Measurements from ENCODE around the gene CDT1.

The CDT1 gene

DNA sequence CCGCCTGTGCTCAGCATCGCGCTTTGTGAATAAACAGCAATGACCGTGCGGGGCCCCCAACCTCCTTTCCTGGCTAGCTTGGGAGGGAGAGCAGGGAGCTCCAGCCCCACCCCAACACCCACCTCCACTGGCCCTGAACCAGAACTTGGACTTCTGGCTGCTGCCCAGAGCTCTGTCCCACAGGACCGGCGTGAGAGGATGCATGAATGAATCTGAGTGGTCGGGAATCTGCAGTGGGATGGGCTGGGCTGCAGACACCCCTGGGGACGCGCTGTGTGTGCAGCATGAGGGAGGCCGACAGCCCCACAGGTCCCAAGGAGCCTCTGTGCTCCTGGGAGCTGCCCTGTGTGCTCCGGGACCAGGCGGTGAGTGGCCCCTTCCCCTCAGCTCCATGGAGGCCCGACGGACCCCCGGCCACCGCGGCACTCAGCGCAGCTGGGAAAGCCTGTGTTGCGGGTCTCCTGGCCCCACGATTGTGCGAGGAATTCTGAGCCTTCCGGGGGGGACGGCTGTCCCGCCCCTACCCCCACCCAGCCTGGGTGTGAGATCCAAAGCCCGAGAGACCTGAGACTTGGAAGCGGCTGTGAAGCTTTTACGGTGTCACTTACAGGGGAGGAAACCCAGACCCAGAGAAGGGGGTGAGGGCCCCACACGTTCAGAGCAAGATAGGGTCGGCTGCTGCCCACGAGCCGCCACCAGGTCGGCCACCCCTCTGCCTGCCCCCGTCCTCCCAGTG is 24.0 kb upstream of the CDT1 start:
- H3K4me1 ChIP-seq (ENCODE audit: control insufficient read depth, low read depth, low read length) = peaks cover 9% of the 10 kb centered on the region
- H3K9ac ChIP-seq (ENCODE audit: low read length) = no peak overlapping the region
- H3K36me3 ChIP-seq (ENCODE audit: control insufficient read depth, low read depth, low read length) = no peaks in the 10 kb centered on the region

DNA sequence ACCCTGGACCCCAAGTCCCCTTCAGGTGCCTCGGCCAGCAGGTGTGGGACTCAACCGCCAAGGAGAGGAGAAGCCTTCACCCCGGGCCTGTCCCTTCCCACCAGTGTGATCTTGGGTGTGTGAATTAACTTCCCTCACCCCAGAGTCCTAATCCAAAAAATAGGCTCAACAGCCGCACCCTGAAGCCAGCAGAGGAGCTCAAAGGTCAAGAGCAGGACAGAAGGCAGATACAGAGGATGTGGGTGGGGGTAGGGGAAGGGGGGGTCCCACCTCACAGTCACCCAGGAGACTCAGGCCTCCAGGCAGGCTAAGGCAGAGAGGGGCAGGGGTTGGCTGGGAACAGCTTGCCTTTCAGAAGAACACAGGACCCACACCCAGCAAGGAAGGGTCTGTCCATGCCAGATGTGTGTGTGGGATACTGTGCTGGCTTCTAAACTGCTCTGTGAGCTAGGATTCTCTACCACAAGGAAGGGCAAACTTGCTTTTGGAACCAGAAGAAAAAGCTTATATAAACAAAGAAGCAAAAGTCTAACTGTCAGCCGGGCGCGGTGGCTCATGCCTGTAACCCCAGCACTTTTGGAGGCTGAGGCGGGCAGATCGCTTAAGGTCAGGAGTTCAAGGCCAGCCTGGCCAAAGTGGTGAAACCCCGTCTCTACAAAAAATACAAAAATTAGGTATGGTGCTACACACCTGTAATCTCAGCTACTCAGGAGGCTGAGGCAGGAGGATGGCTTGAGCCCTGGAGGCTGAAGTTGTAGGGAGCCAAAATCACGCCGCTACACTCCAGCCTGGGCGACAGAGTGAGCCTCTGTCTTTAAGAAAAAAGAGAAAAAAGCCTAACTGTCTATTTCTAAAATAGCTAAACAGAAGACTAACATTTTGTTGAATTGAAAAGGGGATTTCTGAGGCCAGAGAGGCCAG is 23.2 kb upstream of the CDT1 start:
- Histone ChIP-seq H3K4me3 (ENCODE audit: low read length) (no peak overlapping the region), H3K27ac (ENCODE audit: low read length) (no peak overlapping the region)

More for the DNA sequence above, 24.0 kb upstream of the CDT1 start:
- no peak overlapping the region for H3K27ac ChIP-seq (ENCODE audit: low read length)
- H3K27me3 ChIP-seq (ENCODE audit: control insufficient read depth, insufficient read depth, low read length) = no peaks in the 10 kb centered on the region
- H3K9me3 ChIP-seq (ENCODE audit: control insufficient read depth, low read depth, low read length) = no peaks in the 10 kb centered on the region
- no peak overlapping the region for H3K4me3 ChIP-seq (ENCODE audit: low read length)

GRCh38 chr16:88781140-88782077 is 22.2 kb upstream of the CDT1 start:
- Histone ChIP-seq H3K27ac (ENCODE audit: low read length) (no peak overlapping the region), H3K4me3 (ENCODE audit: low read length) (no peak overlapping the region), H3K4me1 (ENCODE audit: control insufficient read depth, low read depth, low read length) (peaks cover 9% of the 10 kb centered on the region)

More for the DNA sequence above, 23.2 kb upstream of the CDT1 start:
- Histone ChIP-seq H3K36me3 (ENCODE audit: control insufficient read depth, low read depth, low read length) (no peaks in the 10 kb centered on the region), H3K27me3 (ENCODE audit: control insufficient read depth, insufficient read depth, low read length) (no peaks in the 10 kb centered on the region), H3K9ac (ENCODE audit: low read length) (no peak overlapping the region), H3K9me3 (ENCODE audit: control insufficient read depth, low read depth, low read length) (no peaks in the 10 kb centered on the region), H3K4me1 (ENCODE audit: control insufficient read depth, low read depth, low read length) (peaks cover 9% of the 10 kb centered on the region)

GRCh38 chr16:88782454-88783390 is 20.9 kb upstream of the CDT1 start:
- no peak overlapping the region for H3K4me3 ChIP-seq (ENCODE audit: low read length)
- H3K9me3 ChIP-seq (ENCODE audit: control insufficient read depth, low read depth, low read length) = no peaks in the 10 kb centered on the region
- no peak overlapping the region for H3K27ac ChIP-seq (ENCODE audit: low read length)
- H3K27me3 ChIP-seq (ENCODE audit: control insufficient read depth, insufficient read depth, low read length) = no peaks in the 10 kb centered on the region
- H3K36me3 ChIP-seq (ENCODE audit: control insufficient read depth, low read depth, low read length) = no peaks in the 10 kb centered on the region
- H3K4me1 ChIP-seq (ENCODE audit: control insufficient read depth, low read depth, low read length) = peaks cover 9% of the 10 kb centered on the region
- H3K9ac ChIP-seq (ENCODE audit: low read length) = no peak overlapping the region

More at GRCh38 chr16:88781140-88782077, 22.2 kb upstream of the CDT1 start:
- Histone ChIP-seq H3K27me3 (ENCODE audit: control insufficient read depth, insufficient read depth, low read length) (no peaks in the 10 kb centered on the region), H3K9ac (ENCODE audit: low read length) (no peak overlapping the region), H3K36me3 (ENCODE audit: control insufficient read depth, low read depth, low read length) (no peaks in the 10 kb centered on the region), H3K9me3 (ENCODE audit: control insufficient read depth, low read depth, low read length) (no peaks in the 10 kb centered on the region)

GRCh38 chr16:88783391-88784073 is 20.1 kb upstream of the CDT1 start:
- Histone ChIP-seq H3K36me3 (ENCODE audit: control insufficient read depth, low read depth, low read length) (no peaks in the 10 kb centered on the region), H3K9ac (ENCODE audit: low read length) (no peak overlapping the region), H3K27me3 (ENCODE audit: control insufficient read depth, insufficient read depth, low read length) (no peaks in the 10 kb centered on the region), H3K9me3 (ENCODE audit: control insufficient read depth, low read depth, low read length) (no peaks in the 10 kb centered on the region), H3K27ac (ENCODE audit: low read length) (no peak overlapping the region), H3K4me3 (ENCODE audit: low read length) (peak overlapping the region; percentile 52), H3K4me1 (ENCODE audit: control insufficient read depth, low read depth, low read length) (peaks cover 5% of the 10 kb centered on the region)

DNA sequence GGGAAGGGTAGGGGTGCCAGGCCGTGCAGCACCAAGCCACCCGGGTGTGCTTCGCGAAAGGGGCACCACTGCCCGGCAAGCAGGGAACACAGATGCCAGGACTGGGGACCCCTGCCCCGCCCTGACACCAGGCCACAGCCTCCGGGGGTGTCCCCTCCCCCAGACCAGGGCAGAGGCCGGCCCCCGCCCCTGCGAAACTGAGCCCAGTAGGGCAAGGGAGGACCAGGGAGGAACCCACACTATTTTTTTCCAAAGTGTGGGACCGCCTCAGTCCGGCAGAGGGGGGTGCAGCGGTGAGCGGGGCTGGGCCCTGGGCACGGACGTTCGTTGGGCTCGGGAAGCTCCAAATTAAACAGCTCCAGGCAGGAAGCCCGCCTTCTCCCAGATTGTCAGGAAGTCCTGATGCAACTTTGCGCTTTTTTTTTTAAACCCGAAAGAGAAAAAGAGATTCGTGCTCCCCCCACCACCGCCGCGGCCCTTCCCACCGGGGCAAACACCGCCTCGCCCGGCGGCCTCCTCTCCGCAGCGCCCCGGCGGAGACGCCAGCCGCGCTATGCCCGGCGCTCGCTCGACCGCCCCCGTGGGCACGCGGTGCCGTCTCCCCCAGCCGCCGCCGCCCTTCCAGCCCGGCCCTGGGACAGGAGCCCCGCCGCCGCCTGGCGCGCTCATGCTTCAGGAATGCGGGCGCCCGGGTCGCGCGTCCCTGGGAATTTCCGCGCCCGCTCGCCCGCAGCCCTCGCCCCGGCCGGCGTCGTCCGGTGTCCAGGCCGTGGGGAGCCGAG is 19.3 kb upstream of the CDT1 start:
- no peak overlapping the region for H3K27ac ChIP-seq (ENCODE audit: low read length)
- no peaks in the 10 kb centered on the region for H3K27me3 ChIP-seq (ENCODE audit: control insufficient read depth, insufficient read depth, low read length)
- peaks cover 5% of the 10 kb centered on the region for H3K4me1 ChIP-seq (ENCODE audit: control insufficient read depth, low read depth, low read length)
- H3K9ac ChIP-seq (ENCODE audit: low read length) = peak overlapping the region; percentile 56
- H3K36me3 ChIP-seq (ENCODE audit: control insufficient read depth, low read depth, low read length) = no peaks in the 10 kb centered on the region
- H3K4me3 ChIP-seq (ENCODE audit: low read length) = peak overlapping the region; percentile 52
- H3K9me3 ChIP-seq (ENCODE audit: control insufficient read depth, low read depth, low read length) = no peaks in the 10 kb centered on the region

GRCh38 chr16:88784856-88785105 is 18.8 kb upstream of the CDT1 start:
- Histone ChIP-seq H3K4me1 (ENCODE audit: control insufficient read depth, low read depth, low read length) (peaks cover 5% of the 10 kb centered on the region), H3K4me3 (ENCODE audit: low read length) (peak overlapping the region; percentile 52), H3K27ac (ENCODE audit: low read length) (no peak overlapping the region), H3K9me3 (ENCODE audit: control insufficient read depth, low read depth, low read length) (no peaks in the 10 kb centered on the region), H3K27me3 (ENCODE audit: control insufficient read depth, insufficient read depth, low read length) (no peaks in the 10 kb centered on the region), H3K9ac (ENCODE audit: low read length) (peak overlapping the region; percentile 56), H3K36me3 (ENCODE audit: control insufficient read depth, low read depth, low read length) (no peaks in the 10 kb centered on the region)

GRCh38 chr16:88785106-88785924 is 18.3 kb upstream of the CDT1 start, which contains the start of gene PIEZO1:
PIEZO1 (minus strand) TSS chr16:88785220; CDS start chr16:88784964, 256 bp downstream.
- no peaks in the 10 kb centered on the region for H3K9me3 ChIP-seq (ENCODE audit: control insufficient read depth, low read depth, low read length)
- H3K4me1 ChIP-seq (ENCODE audit: control insufficient read depth, low read depth, low read length) = peaks cover 7% of the 10 kb centered on the region
- H3K27me3 ChIP-seq (ENCODE audit: control insufficient read depth, insufficient read depth, low read length) = no peaks in the 10 kb centered on the region
- no peaks in the 10 kb centered on the region for H3K36me3 ChIP-seq (ENCODE audit: control insufficient read depth, low read depth, low read length)
- peak within 1 kb of the TSS; percentile 52 for H3K4me3 ChIP-seq (ENCODE audit: low read length)
- H3K27ac ChIP-seq (ENCODE audit: low read length) = no peak within 1 kb of the TSS
- peak within 1 kb of the TSS; percentile 56 for H3K9ac ChIP-seq (ENCODE audit: low read length)

DNA sequence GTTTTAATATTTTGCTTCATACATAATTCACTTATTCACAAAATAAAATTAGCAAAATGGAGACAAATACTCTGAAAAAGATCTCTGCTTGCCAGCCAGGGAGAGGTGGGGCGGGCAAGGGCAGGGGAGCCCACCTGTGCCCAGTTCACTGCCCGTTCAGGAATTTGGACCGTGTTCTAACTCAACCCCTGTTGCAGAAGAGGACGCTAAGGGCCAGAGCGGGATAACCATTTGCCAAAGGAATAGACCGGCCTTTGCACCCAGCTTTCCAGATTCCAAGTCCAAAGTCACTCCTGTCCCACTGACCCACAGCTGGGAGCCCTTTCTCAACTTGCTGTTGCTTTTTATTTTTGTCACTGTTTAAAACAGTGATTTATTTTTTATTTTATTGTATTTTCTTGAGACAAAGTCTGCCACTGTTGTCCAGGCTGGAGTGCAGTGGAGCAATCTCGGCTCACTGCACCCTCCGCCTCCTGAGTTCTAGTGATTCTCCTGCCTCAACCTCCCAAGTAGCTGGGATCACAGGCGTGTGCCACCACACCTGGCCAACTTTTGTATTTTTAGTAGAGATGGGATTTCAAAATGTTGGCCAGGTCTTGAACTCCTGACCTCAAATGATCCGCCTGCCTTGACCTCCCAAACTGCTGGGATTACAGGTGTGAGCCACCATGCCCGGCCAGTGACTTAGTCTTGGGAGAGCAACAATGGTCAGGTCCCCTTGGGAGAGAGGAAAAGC is 15.8 kb upstream of the CDT1 start:
- H3K4me1 ChIP-seq (ENCODE audit: control insufficient read depth, low read depth, low read length) = peaks cover 13% of the 10 kb centered on the region
- H3K27me3 ChIP-seq (ENCODE audit: control insufficient read depth, insufficient read depth, low read length) = no peaks in the 10 kb centered on the region
- no peaks in the 10 kb centered on the region for H3K9me3 ChIP-seq (ENCODE audit: control insufficient read depth, low read depth, low read length)
- H3K4me3 ChIP-seq (ENCODE audit: low read length) = no peak overlapping the region
- no peaks in the 10 kb centered on the region for H3K36me3 ChIP-seq (ENCODE audit: control insufficient read depth, low read depth, low read length)
- H3K27ac ChIP-seq (ENCODE audit: low read length) = no peak overlapping the region
- H3K9ac ChIP-seq (ENCODE audit: low read length) = no peak overlapping the region

Measured in iPS-18a (cell line).